Epithelial cell of proximal tubule (primary cell): ENCODE results near the gene VTA1. TPM values are rescaled to one million over a fixed set of nuclear protein-coding genes. Genes with fewer than 3 reads are reported as not detected.

Experiments used
- DNase-seq: peaks from one replicate; pipeline ENCODE4 v3.0.0-alpha.2; 2011; ENCODE audit warnings: low read depth
- H3K4me3 ChIP-seq: 2 replicates; pipeline ENCODE4 v1.5.1; 2011; ENCODE audit warnings: low read depth, mild to moderate bottlenecking, low read length
- CTCF ChIP-seq: conservative IDR thresholded peaks from 2 replicates; pipeline ENCODE4 v1.5.1; 2012; ENCODE audit warnings: low read depth, mild to moderate bottlenecking, low read length
- total RNA-seq: library from RNA; depleted of rRNA; stranded (reverse); fragments of >200 nt; gene quantifications from 2 replicates; pipeline ENCODE4 v1.2.3, GENCODE V29; 2015

Gene VTA1
- total RNA-seq, 1 donor from 2014 or later: 48.2 TPM

- no peak for TF ChIP-seq CTCF
- H3K4me3 ChIP-seq: no peak overlapping the region
- no peak for DNase-seq
These were observed 48.9 kb downstream of the VTA1 start for GRCh38 chr6:142195862-142196541.

- no peak for TF ChIP-seq CTCF
- DNase-seq: no peak
- no peak overlapping the region for H3K4me3 ChIP-seq
These were observed 54.0 kb downstream of the VTA1 start for GRCh38 chr6:142200846-142201628.

GRCh38 chr6:142207265-142207877 lies 60.3 kb downstream of the VTA1 start:
- peak; percentile 87 for TF ChIP-seq CTCF
- DNase-seq: no peak
- no peak overlapping the region for H3K4me3 ChIP-seq

GRCh38 chr6:142210606-142211005 lies 63.5 kb downstream of the VTA1 start:
- H3K4me3 ChIP-seq: no peak overlapping the region
- DNase-seq: no peak

GRCh38 chr6:142213402-142213801 lies 66.3 kb downstream of the VTA1 start:
- no peak for DNase-seq
- TF ChIP-seq CTCF: no peak
- no peak overlapping the region for H3K4me3 ChIP-seq

More at GRCh38 chr6:142210606-142211005, 63.5 kb downstream of the VTA1 start:
- TF ChIP-seq CTCF: no peak

GRCh38 chr6:142218446-142218845 lies 71.4 kb downstream of the VTA1 start:
- no peak for DNase-seq
- no peak for TF ChIP-seq CTCF
- no peak overlapping the region for H3K4me3 ChIP-seq
